Glomerular endothelial cell (primary cell): ENCODE measurements around the gene TLK1. TPM values are rescaled to one million over a fixed set of nuclear protein-coding genes. Genes with fewer than 3 reads are reported as not detected.

Source experiments
- DNase-seq: peaks from one replicate; pipeline ENCODE4 v3.0.0-alpha.2; 2011; ENCODE audit warnings: low read depth, low spot score; ENCODE audit errors: extremely low read depth
- total RNA-seq: library from RNA; depleted of rRNA; stranded (reverse); fragments of >200 nt; gene quantifications from 2 replicates; pipeline ENCODE4 v1.2.3, GENCODE V29; 2015

Gene TLK1
- 22.8 and 30.8 TPM in 2 replicates for total RNA-seq

GRCh38 chr2:171160119-171160955 is at the start of gene TLK1:
Gene TLK1, minus strand, starts transcription at chr2:171160893. Its CDS starts 465 bp downstream, at chr2:171160428.
- DNase-seq = no peak

- DNase-seq = no peak
These were observed 49.6 kb upstream of the TLK1 start for GRCh38 chr2:171210216-171210863.

- DNase-seq = no peak
These were observed 48.0 kb upstream of the TLK1 start for GRCh38 chr2:171208657-171209056.

GRCh38 chr2:171206422-171207115 is 45.9 kb upstream of the TLK1 start:
- no peak for DNase-seq

- DNase-seq = no peak
These were observed 44.9 kb upstream of the TLK1 start for GRCh38 chr2:171205551-171205950.

GRCh38 chr2:171201767-171202166 is 41.1 kb upstream of the TLK1 start:
- DNase-seq = no peak

- DNase-seq = no peak
These were observed 40.6 kb upstream of the TLK1 start for GRCh38 chr2:171201271-171201670.

GRCh38 chr2:171200469-171200868 is 39.8 kb upstream of the TLK1 start:
- DNase-seq = no peak

GRCh38 chr2:171191021-171191420 is 30.3 kb upstream of the TLK1 start:
- DNase-seq = no peak

- DNase-seq = no peak
These were observed 27.1 kb upstream of the TLK1 start for GRCh38 chr2:171187819-171188218.

- DNase-seq = no peak
These were observed 26.5 kb upstream of the TLK1 start for GRCh38 chr2:171187177-171187576.

GRCh38 chr2:171185941-171186340 is 25.2 kb upstream of the TLK1 start:
- no peak for DNase-seq

- DNase-seq = no peak
These were observed 24.6 kb upstream of the TLK1 start for GRCh38 chr2:171185165-171185818.

GRCh38 chr2:171181064-171182049 is 20.7 kb upstream of the TLK1 start:
- DNase-seq = no peak

- DNase-seq = no peak
These were observed 19.7 kb upstream of the TLK1 start for GRCh38 chr2:171180229-171180930.

GRCh38 chr2:171178993-171179392 is 18.3 kb upstream of the TLK1 start:
- no peak for DNase-seq

- no peak for DNase-seq
These were observed 15.8 kb upstream of the TLK1 start for GRCh38 chr2:171176516-171176915.

- no peak for DNase-seq
These were observed 13.4 kb upstream of the TLK1 start for GRCh38 chr2:171174075-171174474.

- DNase-seq = no peak
These were observed 12.4 kb upstream of the TLK1 start for GRCh38 chr2:171173087-171173486.
